Gastrocnemius medialis (tissue), 4 donors: ENCODE results near the gene SARS2. TPM values are rescaled to one million over a fixed set of nuclear protein-coding genes. Genes with fewer than 3 reads are reported as not detected.

Experiments used
- ATAC-seq, 2 donors: fragments of 150-250 bp; one replicate each; pipeline ENCODE4 v1.9.1; 2016
- DNase-seq, 2 donors: peaks; one replicate each; pipeline ENCODE4 v3.0.0-alpha.2; 2019
- H3K27ac ChIP-seq, 4 donors: fragments of 200-600 bp; sonication (generic); 1 replicate in 1 of 4; 2 replicates in 3 of 4; pipeline ENCODE4 v1.5.1; 2016 to 2018; ENCODE audit warnings: mild to moderate bottlenecking in 2 of 4, moderate library complexity in 1 of 4
- H3K27me3 ChIP-seq, 3 donors: fragments of 200-600 bp; sonication (generic) in 2 of 3; 1 replicate in 1 of 3; 2 replicates in 2 of 3; pipeline versions ENCODE4 v1.5.1 to v1.6.0; 2016 to 2019; ENCODE audit warnings: mild to moderate bottlenecking in 1 of 3, moderate library complexity in 1 of 3
- H3K36me3 ChIP-seq, 2 donors: fragments of 200-600 bp; sonication (generic) in 1 of 2; one replicate each; pipeline ENCODE4 v1.5.1; 2017 to 2018
- H3K4me1 ChIP-seq, 2 donors: fragments of 200-600 bp; sonication (generic) in 1 of 2; one replicate each; pipeline ENCODE4 v1.5.1; 2016 to 2017; ENCODE audit warnings: mild to moderate bottlenecking in 2 of 2
- H3K4me3 ChIP-seq, 4 donors: fragments of 200-600 bp; sonication (generic) in 3 of 4; 1 replicate in 1 of 4; 2 replicates in 3 of 4; pipeline ENCODE4 v1.5.1; 2016 to 2019; ENCODE audit warnings: mild to moderate bottlenecking in 2 of 4
- H3K9me3 ChIP-seq, 3 donors: fragments of 200-600 bp; sonication (generic) in 2 of 3; 1 replicate in 1 of 3; 2 replicates in 2 of 3; pipeline ENCODE4 v1.5.1; 2016 to 2019
- CTCF ChIP-seq, 5 experiments: fragments of 450-650 bp in 3 of 5; fragments of 200-600 bp in 2 of 5; sonication (generic) in 2 of 5; IDR thresholded peaks in 4 of 5; conservative IDR thresholded peaks in 1 of 5; 1 replicate in 4 of 5; 2 replicates in 1 of 5; pipeline ENCODE4 v1.5.1; 2016 to 2019; ENCODE audit warnings: antibody characterized with exemption in 5 of 5, mild to moderate bottlenecking in 3 of 5, moderate library complexity in 3 of 5
- POLR2A ChIP-seq, 2 donors: fragments of 450-650 bp; IDR thresholded peaks; one replicate each; pipeline ENCODE4 v1.6.1; 2017; ENCODE audit warnings: antibody characterized with exemption in 2 of 2, mild to moderate bottlenecking in 2 of 2, moderate library complexity in 2 of 2
- in situ Hi-C, 4 donors: fragments of 200-750 bp; cut with MboI; loops; one replicate each; pipeline versions ENCODE4 v1.15.0 to v1.8.0; 2017; ENCODE audit warnings: low sequenced_read_pairs in 4 of 4
- intact Hi-C: fragments of 100-400 bp; cut with DNase I; formaldehyde crosslinking; loops from one replicate; pipeline ENCODE4 v1.15.1; 2023; ENCODE audit warnings: low total_unique reads
- total RNA-seq, 4 donors: library from RNA; depleted of rRNA; stranded (reverse); fragments of >200 nt; gene quantifications; one replicate each; pipeline versions ENCODE4 v1.1.0 to v1.2.3, GENCODE V29; 2016

Gene SARS2
- total RNA-seq, 4 donors from 2014 or later, result 12.1 to 30.0 (median 27.8) TPM

GRCh38 chr19:38915329-38916321 lies 14.9 kb downstream of the SARS2 start:
- no peak for ATAC-seq

GRCh38 chr19:38913958-38914357 lies 16.6 kb downstream of the SARS2 start:
- H3K36me3 ChIP-seq, result peaks cover 0 to 9% of the 10 kb centered on the region in 2 donors
- intact Hi-C loops, result no loop called here
- DNase-seq, result no peak
- no peak for ATAC-seq
- no peaks in the 10 kb centered on the region for H3K9me3 ChIP-seq
- no peak overlapping the region for H3K27ac ChIP-seq
- no peaks in the 10 kb centered on the region for H3K4me1 ChIP-seq
- in situ Hi-C loops, result loop anchor here in 2 of 4 donors (25.0 kb wide), 1 partner anchor 177 kb away; the partner anchor contains the start of gene CAPN12 (in 2 of the 2)
- H3K27me3 ChIP-seq, result no peaks in the 10 kb centered on the region
- H3K4me3 ChIP-seq, result no peak overlapping the region
- no peak for TF ChIP-seq CTCF (IDR thresholded peaks at IDR 0.05 in 4 of 5, conservative IDR thresholded peaks at IDR 0.05 in 1 of 5)
- no peak for TF ChIP-seq POLR2A (IDR thresholded peaks at IDR 0.05)

More at GRCh38 chr19:38915329-38916321, 14.9 kb downstream of the SARS2 start:
- Histone ChIP-seq H3K9me3 (no peaks in the 10 kb centered on the region), H3K36me3 (peaks cover 0 to 9% of the 10 kb centered on the region in 2 donors), H3K4me3 (no peak overlapping the region), H3K27ac (no peak overlapping the region), H3K27me3 (no peaks in the 10 kb centered on the region), H3K4me1 (no peaks in the 10 kb centered on the region)
- no peak for DNase-seq
- in situ Hi-C loops (loop anchor here in 2 of 4 donors (25.0 kb wide), 1 partner anchor 178 kb away; the partner anchor contains the start of gene CAPN12 (in 2 of the 2)), intact Hi-C loops (no loop called here)
- TF ChIP-seq POLR2A (IDR thresholded peaks at IDR 0.05), result no peak
- TF ChIP-seq CTCF (IDR thresholded peaks at IDR 0.05 in 4 of 5, conservative IDR thresholded peaks at IDR 0.05 in 1 of 5), result no peak

- Histone ChIP-seq H3K36me3 (peaks cover 0 to 18% of the 10 kb centered on the region in 2 donors), H3K27me3 (no peaks in the 10 kb centered on the region), H3K4me1 (no peaks in the 10 kb centered on the region), H3K9me3 (no peaks in the 10 kb centered on the region), H3K27ac (no peak overlapping the region), H3K4me3 (no peak overlapping the region)
- no peak for ATAC-seq
- TF ChIP-seq CTCF (IDR thresholded peaks at IDR 0.05 in 4 of 5, conservative IDR thresholded peaks at IDR 0.05 in 1 of 5) (no peak), POLR2A (IDR thresholded peaks at IDR 0.05) (no peak)
- intact Hi-C loops (no loop called here), in situ Hi-C loops (loop anchor here in 2 of 4 donors (25.0 kb wide), 1 partner anchor 176 kb away; the partner anchor contains the start of gene CAPN12 (in 2 of the 2))
- no peak for DNase-seq
These were observed 17.7 kb downstream of the SARS2 start for GRCh38 chr19:38912600-38913514.

- H3K4me1 ChIP-seq, result no peaks in the 10 kb centered on the region
- H3K4me3 ChIP-seq, result no peak overlapping the region
- H3K36me3 ChIP-seq, result peaks cover 0 to 31% of the 10 kb centered on the region in 2 donors
- ATAC-seq, result no peak
- no peaks in the 10 kb centered on the region for H3K27me3 ChIP-seq
- in situ Hi-C loops (loop anchor here in 2 of 4 donors (25.0 kb wide), 1 partner anchor 174 kb away; the partner anchor contains the start of gene CAPN12 (in 2 of the 2)), intact Hi-C loops (no loop called here)
- H3K27ac ChIP-seq, result no peak overlapping the region
- no peaks in the 10 kb centered on the region for H3K9me3 ChIP-seq
- TF ChIP-seq POLR2A (IDR thresholded peaks at IDR 0.05) (no peak), CTCF (IDR thresholded peaks at IDR 0.05 in 4 of 5, conservative IDR thresholded peaks at IDR 0.05 in 1 of 5) (no peak)
- DNase-seq, result no peak
These were observed 19.1 kb downstream of the SARS2 start for GRCh38 chr19:38911388-38912001.
